ENCODE data around the gene CFAP97.

DNA sequence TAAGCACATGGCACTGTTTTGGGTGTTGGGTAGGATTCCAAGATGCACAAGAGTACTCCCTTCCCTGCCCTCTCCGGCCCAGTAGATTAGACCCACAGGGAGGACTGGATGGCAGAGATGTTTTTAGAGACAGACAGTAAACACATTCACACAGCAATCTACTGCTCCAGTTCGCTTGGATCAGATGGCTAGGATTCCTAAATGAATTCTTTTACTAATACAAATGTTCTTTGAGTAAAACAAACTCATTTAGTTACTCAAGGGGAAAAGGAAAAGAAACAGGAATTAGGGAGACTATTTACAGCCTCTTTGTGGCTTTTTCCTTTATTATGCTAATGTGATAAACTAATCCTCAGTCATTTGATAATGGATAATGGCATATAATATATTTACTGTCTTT lies 11.5 kb upstream of the CFAP97 start:
- TF ChIP-seq, protein P1, sequence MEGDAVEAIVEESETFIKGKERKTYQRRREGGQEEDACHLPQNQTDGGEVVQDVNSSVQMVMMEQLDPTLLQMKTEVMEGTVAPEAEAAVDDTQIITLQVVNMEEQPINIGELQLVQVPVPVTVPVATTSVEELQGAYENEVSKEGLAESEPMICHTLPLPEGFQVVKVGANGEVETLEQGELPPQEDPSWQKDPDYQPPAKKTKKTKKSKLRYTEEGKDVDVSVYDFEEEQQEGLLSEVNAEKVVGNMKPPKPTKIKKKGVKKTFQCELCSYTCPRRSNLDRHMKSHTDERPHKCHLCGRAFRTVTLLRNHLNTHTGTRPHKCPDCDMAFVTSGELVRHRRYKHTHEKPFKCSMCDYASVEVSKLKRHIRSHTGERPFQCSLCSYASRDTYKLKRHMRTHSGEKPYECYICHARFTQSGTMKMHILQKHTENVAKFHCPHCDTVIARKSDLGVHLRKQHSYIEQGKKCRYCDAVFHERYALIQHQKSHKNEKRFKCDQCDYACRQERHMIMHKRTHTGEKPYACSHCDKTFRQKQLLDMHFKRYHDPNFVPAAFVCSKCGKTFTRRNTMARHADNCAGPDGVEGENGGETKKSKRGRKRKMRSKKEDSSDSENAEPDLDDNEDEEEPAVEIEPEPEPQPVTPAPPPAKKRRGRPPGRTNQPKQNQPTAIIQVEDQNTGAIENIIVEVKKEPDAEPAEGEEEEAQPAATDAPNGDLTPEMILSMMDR (conservative IDR thresholded peaks at IDR 0.05 in 1 of 2, IDR thresholded peaks at IDR 0.05 in 1 of 2; ENCODE audit: extremely low read depth in 1 of 2, insufficient read depth in 1 of 2, low read depth in 1 of 2, low read length in 2 of 2): no peak
- TF ChIP-seq EZH2 (IDR thresholded peaks at IDR 0.05; ENCODE audit: borderline replicate concordance, low read length): no peak
